Measurements from ENCODE around the gene SLC35E3. TPM values are rescaled to one million over a fixed set of nuclear protein-coding genes. Genes with fewer than 3 reads are reported as not detected.

SLC35E3 gene
- total RNA-seq, 1 donor from 2014 or later: 14.6 TPM

DNA sequence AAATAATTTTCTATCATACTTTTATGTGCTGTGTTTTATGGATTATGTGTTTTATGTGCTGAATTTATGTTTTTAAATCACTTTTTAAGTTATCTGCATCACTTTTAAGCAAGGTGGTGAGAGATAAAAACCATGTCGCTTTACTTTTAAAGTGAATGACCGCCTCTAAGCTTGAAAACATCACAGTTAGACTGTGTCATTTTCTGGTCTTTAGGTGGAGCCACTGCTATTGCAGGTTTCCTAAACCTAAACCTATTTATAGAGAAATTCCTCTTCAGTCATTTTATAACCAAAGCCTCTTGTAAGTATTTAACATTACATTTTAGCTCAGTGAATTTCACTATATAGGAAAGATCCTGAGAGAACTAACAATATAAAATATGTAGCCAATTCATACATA, 41.0 kb downstream of the SLC35E3 start:
- H4K20me1 ChIP-seq (ENCODE audit: insufficient read depth, low read length): no peaks in the 10 kb centered on the region
- no peak overlapping the region for H3K4me2 ChIP-seq (ENCODE audit: low read length)
- no peak overlapping the region for H2AFZ ChIP-seq (ENCODE audit: low read depth, low read length)
- Mint-ChIP-seq H3K4me1 (ENCODE audit: low read depth, unreplicated experiment) (peaks cover 22% of the 10 kb centered on the region), H3K36me3 (ENCODE audit: low read depth, unreplicated experiment) (peaks cover 3% of the 10 kb centered on the region), H3K9me3 (ENCODE audit: unreplicated experiment) (no peaks in the 10 kb centered on the region), H3K27me3 (ENCODE audit: low read depth, unreplicated experiment) (no peaks in the 10 kb centered on the region), H3K27ac (ENCODE audit: unreplicated experiment) (peak overlapping the region; percentile 79), H3K4me3 (ENCODE audit: unreplicated experiment) (no peak overlapping the region)
- no peak overlapping the region for H3K9ac ChIP-seq (ENCODE audit: low read length)
- no peaks in the 10 kb centered on the region for H3K79me2 ChIP-seq (ENCODE audit: insufficient read depth, low read length)
- TF ChIP-seq, protein P1, sequence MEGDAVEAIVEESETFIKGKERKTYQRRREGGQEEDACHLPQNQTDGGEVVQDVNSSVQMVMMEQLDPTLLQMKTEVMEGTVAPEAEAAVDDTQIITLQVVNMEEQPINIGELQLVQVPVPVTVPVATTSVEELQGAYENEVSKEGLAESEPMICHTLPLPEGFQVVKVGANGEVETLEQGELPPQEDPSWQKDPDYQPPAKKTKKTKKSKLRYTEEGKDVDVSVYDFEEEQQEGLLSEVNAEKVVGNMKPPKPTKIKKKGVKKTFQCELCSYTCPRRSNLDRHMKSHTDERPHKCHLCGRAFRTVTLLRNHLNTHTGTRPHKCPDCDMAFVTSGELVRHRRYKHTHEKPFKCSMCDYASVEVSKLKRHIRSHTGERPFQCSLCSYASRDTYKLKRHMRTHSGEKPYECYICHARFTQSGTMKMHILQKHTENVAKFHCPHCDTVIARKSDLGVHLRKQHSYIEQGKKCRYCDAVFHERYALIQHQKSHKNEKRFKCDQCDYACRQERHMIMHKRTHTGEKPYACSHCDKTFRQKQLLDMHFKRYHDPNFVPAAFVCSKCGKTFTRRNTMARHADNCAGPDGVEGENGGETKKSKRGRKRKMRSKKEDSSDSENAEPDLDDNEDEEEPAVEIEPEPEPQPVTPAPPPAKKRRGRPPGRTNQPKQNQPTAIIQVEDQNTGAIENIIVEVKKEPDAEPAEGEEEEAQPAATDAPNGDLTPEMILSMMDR (IDR thresholded peaks at IDR 0.05; ENCODE audit: insufficient read depth, low read depth, low read length): no peak
- no peak for TF ChIP-seq EZH2 (IDR thresholded peaks at IDR 0.05; ENCODE audit: insufficient read depth, low read length)
- DNase-seq (ENCODE audit: low read depth) (no peak), FAIRE-seq (no peak)
- no peak overlapping the region for H3K4me3 ChIP-seq (ENCODE audit: insufficient read depth, low read depth, low read length)
- no peaks in the 10 kb centered on the region for H3K27me3 ChIP-seq (ENCODE audit: insufficient read depth, low read length)
- H3K36me3 ChIP-seq (ENCODE audit: insufficient read depth, low read length): no peaks in the 10 kb centered on the region
- no peaks in the 10 kb centered on the region for H3K9me3 ChIP-seq (ENCODE audit: insufficient read depth, low read depth, low read length)
- no peak overlapping the region for H3K27ac ChIP-seq (ENCODE audit: low read depth, low read length)
- H3K4me1 ChIP-seq (ENCODE audit: insufficient read depth, low read length): peaks cover 3% of the 10 kb centered on the region

DNA sequence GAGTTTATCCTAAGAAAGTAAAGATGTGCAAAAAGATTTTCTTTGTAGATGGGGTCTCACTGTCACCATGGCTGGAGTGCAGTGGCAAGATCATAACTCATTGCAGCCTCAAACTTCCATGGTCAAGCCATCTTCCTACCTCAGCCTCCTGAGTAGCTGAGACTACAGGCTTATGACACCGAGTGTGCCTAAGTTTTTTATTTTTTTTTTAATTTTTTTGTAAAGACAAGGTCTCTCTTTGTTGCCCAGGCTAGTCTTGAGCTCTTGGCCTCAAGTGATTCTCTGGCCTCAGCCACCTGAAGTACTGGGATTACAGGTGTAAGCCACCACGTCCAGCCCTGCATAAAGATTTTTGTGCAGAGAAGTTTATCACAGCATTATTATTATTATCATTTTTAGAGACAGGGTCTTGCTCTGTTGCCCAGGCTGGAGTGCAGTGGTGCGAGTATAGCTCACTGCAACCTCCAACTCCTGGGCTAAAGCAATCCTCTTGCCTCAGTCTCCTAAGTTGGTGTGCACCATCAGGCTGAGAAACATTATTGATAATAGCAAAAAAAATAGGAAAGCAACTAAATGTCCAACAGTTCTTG, 42.7 kb downstream of the SLC35E3 start:
- Histone ChIP-seq H3K9ac (ENCODE audit: low read length) (no peak overlapping the region), H3K4me3 (ENCODE audit: insufficient read depth, low read depth, low read length) (no peak overlapping the region), H3K27me3 (ENCODE audit: insufficient read depth, low read length) (no peaks in the 10 kb centered on the region), H3K79me2 (ENCODE audit: insufficient read depth, low read length) (no peaks in the 10 kb centered on the region), H3K9me3 (ENCODE audit: insufficient read depth, low read depth, low read length) (no peaks in the 10 kb centered on the region), H3K4me1 (ENCODE audit: insufficient read depth, low read length) (peaks cover 3% of the 10 kb centered on the region), H2AFZ (ENCODE audit: low read depth, low read length) (no peak overlapping the region), H3K27ac (ENCODE audit: low read depth, low read length) (no peak overlapping the region), H3K4me2 (ENCODE audit: low read length) (no peak overlapping the region), H3K36me3 (ENCODE audit: insufficient read depth, low read length) (no peaks in the 10 kb centered on the region), H4K20me1 (ENCODE audit: insufficient read depth, low read length) (no peaks in the 10 kb centered on the region)
- no peak for TF ChIP-seq EZH2 (IDR thresholded peaks at IDR 0.05; ENCODE audit: insufficient read depth, low read length)
- TF ChIP-seq, protein P1 (IDR thresholded peaks at IDR 0.05; ENCODE audit: insufficient read depth, low read depth, low read length): no peak
- Mint-ChIP-seq H3K27me3 (ENCODE audit: low read depth, unreplicated experiment) (no peaks in the 10 kb centered on the region), H3K4me3 (ENCODE audit: unreplicated experiment) (no peak overlapping the region), H3K9me3 (ENCODE audit: unreplicated experiment) (no peaks in the 10 kb centered on the region), H3K36me3 (ENCODE audit: low read depth, unreplicated experiment) (no peaks in the 10 kb centered on the region), H3K27ac (ENCODE audit: unreplicated experiment) (no peak overlapping the region), H3K4me1 (ENCODE audit: low read depth, unreplicated experiment) (peaks cover 19% of the 10 kb centered on the region)
- no peak for DNase-seq (ENCODE audit: low read depth)
- FAIRE-seq: no peak

DNA sequence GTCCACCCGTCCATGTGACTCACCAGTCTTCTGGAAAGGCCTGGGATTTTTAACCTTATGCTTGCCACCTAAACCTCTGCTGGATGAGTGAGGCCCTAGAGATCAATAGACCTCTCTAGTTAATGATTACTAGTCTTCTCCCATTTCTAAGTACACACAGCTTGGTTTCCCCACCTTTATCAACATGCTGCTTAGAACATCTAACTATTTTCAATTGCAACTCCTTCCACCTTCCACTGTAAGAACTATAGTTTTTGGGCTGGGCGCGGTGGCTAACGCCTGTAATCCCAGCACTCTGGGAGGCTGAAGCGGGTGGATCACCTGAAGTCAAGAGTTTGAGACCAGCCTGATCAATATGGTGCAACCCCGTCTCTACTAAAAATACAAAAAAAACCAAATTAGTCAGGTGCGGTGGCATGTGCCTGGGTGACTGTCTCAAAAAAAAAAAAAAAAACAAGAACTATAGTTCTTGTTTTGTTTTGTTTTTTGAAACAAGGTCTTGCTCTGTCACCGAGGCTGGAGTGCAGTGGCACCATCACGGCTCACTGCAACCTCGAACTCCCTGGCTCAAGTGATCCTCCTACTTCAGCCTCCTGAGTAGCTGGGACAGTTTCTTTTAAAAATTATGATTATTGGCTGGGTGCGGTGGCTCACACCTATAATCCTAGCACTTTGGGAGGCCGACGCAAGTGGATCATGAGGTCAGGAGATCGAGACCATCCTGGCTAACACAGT, 43.3 kb downstream of the SLC35E3 start:
- H3K4me3 Mint-ChIP-seq (ENCODE audit: unreplicated experiment): no peak overlapping the region
- H3K36me3 Mint-ChIP-seq (ENCODE audit: low read depth, unreplicated experiment): no peaks in the 10 kb centered on the region
- Histone ChIP-seq H3K9ac (ENCODE audit: low read length) (no peak overlapping the region), H4K20me1 (ENCODE audit: insufficient read depth, low read length) (no peaks in the 10 kb centered on the region), H3K4me1 (ENCODE audit: insufficient read depth, low read length) (peaks cover 3% of the 10 kb centered on the region), H3K27ac (ENCODE audit: low read depth, low read length) (no peak overlapping the region), H3K9me3 (ENCODE audit: insufficient read depth, low read depth, low read length) (no peaks in the 10 kb centered on the region), H3K4me3 (ENCODE audit: insufficient read depth, low read depth, low read length) (no peak overlapping the region), H3K4me2 (ENCODE audit: low read length) (no peak overlapping the region), H3K27me3 (ENCODE audit: insufficient read depth, low read length) (no peaks in the 10 kb centered on the region), H3K79me2 (ENCODE audit: insufficient read depth, low read length) (no peaks in the 10 kb centered on the region), H2AFZ (ENCODE audit: low read depth, low read length) (no peak overlapping the region), H3K36me3 (ENCODE audit: insufficient read depth, low read length) (no peaks in the 10 kb centered on the region)
- DNase-seq (ENCODE audit: low read depth) (no peak), FAIRE-seq (no peak)
- peaks cover 14% of the 10 kb centered on the region for H3K4me1 Mint-ChIP-seq (ENCODE audit: low read depth, unreplicated experiment)
- no peaks in the 10 kb centered on the region for H3K9me3 Mint-ChIP-seq (ENCODE audit: unreplicated experiment)
- H3K27ac Mint-ChIP-seq (ENCODE audit: unreplicated experiment): peak overlapping the region; percentile 42
- TF ChIP-seq EZH2 (IDR thresholded peaks at IDR 0.05; ENCODE audit: insufficient read depth, low read length): no peak
- TF ChIP-seq, protein P1 (IDR thresholded peaks at IDR 0.05; ENCODE audit: insufficient read depth, low read depth, low read length): no peak
- no peaks in the 10 kb centered on the region for H3K27me3 Mint-ChIP-seq (ENCODE audit: low read depth, unreplicated experiment)
